Liver (tissue), 9 donors: ENCODE data around the gene USP6NL. TPM values are rescaled to one million over a fixed set of nuclear protein-coding genes. Genes with fewer than 3 reads are reported as not detected.

ENCODE experiments used
- DNase-seq: peaks from one replicate; pipeline ENCODE4 v3.0.0-alpha.2; 2017; ENCODE audit warnings: low spot score
- H3K27ac ChIP-seq, 2 donors: one replicate each; pipeline ENCODE4 v1.7.0; 2013; ENCODE audit warnings: inconsistent platforms in 2 of 2, low read length in 2 of 2, control low read depth in 1 of 2, low read depth in 1 of 2, mild to moderate bottlenecking in 1 of 2
- H3K27me3 ChIP-seq, 4 donors: one replicate each; pipeline versions ENCODE4 v1.6.1 to v1.7.0; 2013; ENCODE audit warnings: low read length in 3 of 4, inconsistent platforms in 1 of 4, mild to moderate bottlenecking in 1 of 4, moderate library complexity in 1 of 4; ENCODE audit not compliant: control insufficient read depth in 4 of 4, insufficient read depth in 4 of 4
- H3K36me3 ChIP-seq, 4 donors: one replicate each; pipeline versions ENCODE4 v1.6.1 to v1.7.0; 2013; ENCODE audit warnings: low read length in 3 of 4, mild to moderate bottlenecking in 3 of 4, low read depth in 1 of 4, moderate library complexity in 1 of 4; ENCODE audit not compliant: control insufficient read depth in 4 of 4, insufficient read depth in 3 of 4
- H3K4me1 ChIP-seq, 4 donors: one replicate each; pipeline versions ENCODE4 v1.6.1 to v1.7.0; 2013; ENCODE audit warnings: low read length in 3 of 4, mild to moderate bottlenecking in 3 of 4, moderate library complexity in 1 of 4; ENCODE audit not compliant: control insufficient read depth in 4 of 4, insufficient read depth in 4 of 4
- H3K4me3 ChIP-seq, 3 donors: one replicate each; pipeline versions ENCODE4 v1.6.1 to v1.7.0; 2013; ENCODE audit warnings: low read length in 3 of 3, control low read depth in 1 of 3, low read depth in 1 of 3, mild to moderate bottlenecking in 1 of 3
- H3K9ac ChIP-seq, 2 donors: one replicate each; pipeline ENCODE4 v1.7.0; 2013; ENCODE audit warnings: low read length in 2 of 2, mild to moderate bottlenecking in 2 of 2, moderate library complexity in 2 of 2, control low read depth in 1 of 2, low read depth in 1 of 2
- H3K9me3 ChIP-seq, 4 donors: one replicate each; pipeline versions ENCODE4 v1.6.1 to v1.7.0; 2013; ENCODE audit warnings: low read length in 3 of 4; ENCODE audit not compliant: control insufficient read depth in 4 of 4
- ATF3 ChIP-seq: IDR thresholded peaks from 2 replicates; pipeline ENCODE4 v1.6.1; 2016; ENCODE audit warnings: antibody characterized with exemption
- CTCF ChIP-seq: fragments of 150-350 bp; IDR thresholded peaks from 2 replicates; pipeline ENCODE4 v1.5.1; 2017; ENCODE audit warnings: improper control_type of control experiment, low read depth, low read length; ENCODE audit not compliant: missing input control
- EGR1 ChIP-seq, 2 donors: IDR thresholded peaks; 2 replicates each; pipeline ENCODE4 v1.6.1; 2016 to 2018; ENCODE audit warnings: antibody characterized with exemption in 2 of 2, low read depth in 2 of 2
- FOXA1 ChIP-seq: IDR thresholded peaks from 2 replicates; pipeline ENCODE4 v1.6.1; 2016; ENCODE audit warnings: antibody characterized with exemption
- FOXA2 ChIP-seq: IDR thresholded peaks from 2 replicates; pipeline ENCODE4 v1.6.1; 2016; ENCODE audit warnings: antibody characterized with exemption
- GABPA ChIP-seq, 2 donors: IDR thresholded peaks in 1 of 2; conservative IDR thresholded peaks in 1 of 2; 2 replicates each; pipeline ENCODE4 v1.6.1; 2016; ENCODE audit warnings: antibody characterized with exemption in 2 of 2, mild to moderate bottlenecking in 1 of 2, moderate library complexity in 1 of 2
- HNF4A ChIP-seq, 2 donors: conservative IDR thresholded peaks; 2 replicates each; pipeline ENCODE4 v1.6.1; 2016; ENCODE audit warnings: antibody characterized with exemption in 2 of 2, mild to moderate bottlenecking in 2 of 2
- HNF4G ChIP-seq: IDR thresholded peaks from 2 replicates; pipeline ENCODE4 v1.6.1; 2016; ENCODE audit warnings: antibody characterized with exemption
- JUND ChIP-seq, 2 donors: IDR thresholded peaks; 2 replicates each; pipeline ENCODE4 v1.6.1; 2016; ENCODE audit warnings: antibody characterized with exemption in 2 of 2
- MAX ChIP-seq: IDR thresholded peaks from 2 replicates; pipeline ENCODE4 v1.6.1; 2016; ENCODE audit warnings: antibody characterized with exemption
- NR2F2 ChIP-seq: IDR thresholded peaks from 2 replicates; pipeline ENCODE4 v1.6.1; 2016; ENCODE audit warnings: antibody characterized with exemption
- RAD21 ChIP-seq, 2 donors: IDR thresholded peaks; 2 replicates each; pipeline ENCODE4 v1.6.1; 2016; ENCODE audit warnings: antibody characterized with exemption in 2 of 2, mild to moderate bottlenecking in 2 of 2
- REST ChIP-seq: IDR thresholded peaks from 2 replicates; pipeline ENCODE4 v1.6.1; 2016; ENCODE audit warnings: antibody characterized with exemption, mild to moderate bottlenecking
- RXRA ChIP-seq, 2 donors: IDR thresholded peaks; 2 replicates each; pipeline ENCODE4 v1.6.1; 2017 to 2018; ENCODE audit warnings: antibody characterized with exemption in 2 of 2, mild to moderate bottlenecking in 1 of 2
- SP1 ChIP-seq: IDR thresholded peaks from 2 replicates; pipeline ENCODE4 v1.6.1; 2018; ENCODE audit warnings: antibody characterized with exemption, mild to moderate bottlenecking
- TAF1 ChIP-seq: conservative IDR thresholded peaks from 2 replicates; pipeline ENCODE4 v1.6.1; 2016; ENCODE audit warnings: antibody characterized with exemption, mild to moderate bottlenecking
- YY1 ChIP-seq: IDR thresholded peaks from 2 replicates; pipeline ENCODE4 v1.6.1; 2016; ENCODE audit warnings: antibody characterized with exemption, mild to moderate bottlenecking
- ZBTB33 ChIP-seq: IDR thresholded peaks from 2 replicates; pipeline ENCODE4 v1.6.1; 2016; ENCODE audit warnings: antibody characterized with exemption
- WGBS: extraction: QIAGEN DNeasy Blood & Tissue Kit; methylation state at CpG from one replicate; pipeline ENCODE4 v1.1.7; 2013; 5-methylcytosine and 5-hydroxymethylcytosine counted together
- polyA plus RNA-seq, 2 donors: library from polyadenylated mRNA; stranded (reverse) in 1 of 2; unstranded in 1 of 2; fragments of 200-250 nt in 1 of 2; fragments of >200 nt in 1 of 2; fragmentation: Nextera tagmentation in 1 of 2; extraction: Ambion mirVana in 1 of 2; gene quantifications; one replicate each; pipeline versions ENCODE4 v1.2.1 to v1.2.3, GENCODE V29; 2013 to 2015
- total RNA-seq, 2 donors: library from RNA; depleted of rRNA; stranded (reverse); fragments of >200 nt; gene quantifications; one replicate each; pipeline ENCODE4 v1.2.3, GENCODE V29; 2014
- donor health status: healthy.
- donor health status: healthy.
- donor health status: healthy.
- donor health status: healthy.
- donor health status: healthy.

The USP6NL gene
- total and polyA plus RNA-seq, 4 donors = 3.8 to 15.0 (median 10.2) TPM

- no peak overlapping the region for H3K4me3 ChIP-seq
- WGBS = 74% methylated on average over 4 of the region's 4 CpGs
- H3K9ac ChIP-seq = no peak overlapping the region
- H3K27ac ChIP-seq = no peak overlapping the region
- DNase-seq = no peak
- no peaks in the 10 kb centered on the region for H3K27me3 ChIP-seq
- peaks cover 0 to 8% (median 1%) of the 10 kb centered on the region in 4 donors for H3K4me1 ChIP-seq
- H3K36me3 ChIP-seq = no peaks in the 10 kb centered on the region
- no peaks in the 10 kb centered on the region for H3K9me3 ChIP-seq
- TF ChIP-seq ATF3 (no peak), JUND (IDR thresholded peaks at IDR 0.05) (no peak), HNF4G (no peak), REST (no peak), FOXA1 (no peak), ZBTB33 (no peak), RAD21 (IDR thresholded peaks at IDR 0.05) (no peak), NR2F2 (no peak), TAF1 (no peak), SP1 (no peak), GABPA (IDR thresholded peaks at IDR 0.05 in 1 of 2, conservative IDR thresholded peaks at IDR 0.05 in 1 of 2) (no peak), FOXA2 (no peak), YY1 (no peak)
These were observed 64.9 kb downstream of the USP6NL start for GRCh38 chr10:11546581-11546980.

- no peak overlapping the region for H3K4me3 ChIP-seq
- H3K27me3 ChIP-seq = no peaks in the 10 kb centered on the region
- H3K9me3 ChIP-seq = no peaks in the 10 kb centered on the region
- WGBS = 96% methylated on average over 3 of the region's 3 CpGs
- no peak for TF ChIP-seq YY1
- no peak for TF ChIP-seq RAD21 (IDR thresholded peaks at IDR 0.05)
- no peak for TF ChIP-seq MAX
- no peak for TF ChIP-seq EGR1 (IDR thresholded peaks at IDR 0.05; ENCODE audit: low read depth in 2 of 2)
- TF ChIP-seq FOXA2 = no peak
- TF ChIP-seq SP1 = no peak
- TF ChIP-seq JUND (IDR thresholded peaks at IDR 0.05) = no peak
- TF ChIP-seq CTCF = no peak
- TF ChIP-seq FOXA1 = no peak
- TF ChIP-seq HNF4A (conservative IDR thresholded peaks at IDR 0.05) = no peak
- TF ChIP-seq ZBTB33 = no peak
- TF ChIP-seq GABPA (IDR thresholded peaks at IDR 0.05 in 1 of 2, conservative IDR thresholded peaks at IDR 0.05 in 1 of 2) = no peak
- TF ChIP-seq NR2F2 = no peak
- no peak for TF ChIP-seq HNF4G
- TF ChIP-seq TAF1 = no peak
- TF ChIP-seq ATF3 = no peak
- TF ChIP-seq RXRA (IDR thresholded peaks at IDR 0.05) = no peak
- H3K9ac ChIP-seq = no peak overlapping the region
- peaks cover 0 to 10% (median 3%) of the 10 kb centered on the region in 4 donors for H3K4me1 ChIP-seq
- no peak for DNase-seq
- no peak overlapping the region for H3K27ac ChIP-seq
- H3K36me3 ChIP-seq = no peaks in the 10 kb centered on the region
These were observed 70.2 kb downstream of the USP6NL start for GRCh38 chr10:11541296-11541695.
